Peyer's patch (tissue), 4 donors: Measurements from ENCODE around the gene SERINC4. TPM values are rescaled to one million over a fixed set of nuclear protein-coding genes. Genes with fewer than 3 reads are reported as not detected.
"Not testable (repeated sequence)": the region's sequence is repeated elsewhere in the genome, so short reads cannot be mapped to it uniquely, and the experiment has no call there.

Experiments used
- DNase-seq, 3 donors: peaks; one replicate each; pipeline ENCODE4 v3.0.0-alpha.2; 2017 to 2019
- H3K27ac ChIP-seq, 4 donors: fragments of 200-600 bp; sonication (generic); one replicate each; pipeline ENCODE4 v1.5.1; 2016 to 2019
- H3K27me3 ChIP-seq, 2 donors: fragments of 200-600 bp; sonication (generic); one replicate each; pipeline ENCODE4 v1.5.1; 2019
- H3K36me3 ChIP-seq, 3 donors: fragments of 200-600 bp; sonication (generic); one replicate each; pipeline ENCODE4 v1.5.1; 2016 to 2019
- H3K4me1 ChIP-seq, 4 donors: fragments of 200-600 bp; sonication (generic); one replicate each; pipeline ENCODE4 v1.5.1; 2016 to 2019
- H3K4me3 ChIP-seq, 4 donors: fragments of 200-600 bp; sonication (generic); 1 replicate in 3 of 4; 2 replicates in 1 of 4; pipeline ENCODE4 v1.5.1; 2016 to 2019; ENCODE audit warnings: mild to moderate bottlenecking in 1 of 4
- H3K9me3 ChIP-seq, 4 donors: fragments of 200-600 bp; sonication (generic); one replicate each; pipeline ENCODE4 v1.5.1; 2016 to 2019; ENCODE audit warnings: mild to moderate bottlenecking in 1 of 4
- CTCF ChIP-seq, 6 experiments: fragments of 450-650 bp in 4 of 6; fragments of 200-600 bp in 2 of 6; sonication (generic) in 1 of 6; IDR thresholded peaks; one replicate each; pipeline ENCODE4 v1.5.1; 2017 to 2019; ENCODE audit warnings: antibody characterized with exemption in 6 of 6, mild to moderate bottlenecking in 3 of 6, moderate library complexity in 1 of 6
- POLR2A ChIP-seq, 2 donors: fragments of 450-650 bp; IDR thresholded peaks; one replicate each; pipeline ENCODE4 v1.5.1; 2017; ENCODE audit warnings: antibody characterized with exemption in 2 of 2, mild to moderate bottlenecking in 2 of 2, moderate library complexity in 2 of 2
- total RNA-seq, 4 donors: library from RNA; depleted of rRNA; stranded (reverse); fragments of >200 nt; gene quantifications; one replicate each; pipeline ENCODE4 v1.1.0, GENCODE V29; 2016

SERINC4 gene
- total RNA-seq, 4 donors from 2014 or later = not detected

DNA sequence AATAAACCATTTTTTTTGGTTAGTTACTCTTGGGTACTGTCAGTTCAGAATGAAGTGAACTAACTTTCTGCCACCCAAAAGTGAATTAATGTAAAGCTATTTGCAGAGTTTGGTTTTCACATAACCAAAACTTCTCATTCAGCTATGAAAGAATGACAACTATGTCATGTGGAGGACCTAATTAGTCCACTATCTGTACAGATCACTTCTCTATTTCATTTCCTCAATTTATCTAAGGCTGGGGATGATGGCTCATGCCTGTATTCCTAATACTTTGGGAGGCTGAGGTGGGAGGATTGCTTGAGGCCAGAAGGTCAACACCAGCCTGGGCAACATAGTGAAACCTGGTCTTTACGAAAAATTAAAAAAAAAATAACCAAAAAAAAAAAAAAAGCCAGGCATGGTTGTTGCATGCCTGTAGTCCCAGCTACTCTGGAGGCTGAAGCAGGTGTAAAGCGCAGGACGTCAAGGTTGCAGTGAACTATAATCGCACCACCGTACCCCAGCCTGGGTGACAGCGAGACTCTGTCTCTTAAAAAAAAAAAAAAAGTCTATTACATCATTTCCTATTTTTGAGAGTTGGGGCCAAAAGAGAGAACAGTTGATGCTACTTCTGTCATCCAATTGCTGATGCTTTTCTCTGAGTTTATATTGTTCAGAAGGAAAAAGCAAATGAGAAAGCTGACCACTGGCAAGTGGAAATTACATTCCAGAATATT is 9.1 kb upstream of the SERINC4 start:
- no peak for TF ChIP-seq CTCF (IDR thresholded peaks at IDR 0.05)
- no peaks in the 10 kb centered on the region for H3K27me3 ChIP-seq
- no peak overlapping the region for H3K4me3 ChIP-seq
- DNase-seq = peak in 2 of 3 donors; percentile 45 to 60
- no peaks in the 10 kb centered on the region for H3K4me1 ChIP-seq
- peaks cover 0 to 100% (median 4%) of the 10 kb centered on the region in 3 donors for H3K36me3 ChIP-seq
- H3K9me3 ChIP-seq = no peaks in the 10 kb centered on the region
- peak overlapping the region in 2 of 4 donors; percentile 68 for H3K27ac ChIP-seq

DNA sequence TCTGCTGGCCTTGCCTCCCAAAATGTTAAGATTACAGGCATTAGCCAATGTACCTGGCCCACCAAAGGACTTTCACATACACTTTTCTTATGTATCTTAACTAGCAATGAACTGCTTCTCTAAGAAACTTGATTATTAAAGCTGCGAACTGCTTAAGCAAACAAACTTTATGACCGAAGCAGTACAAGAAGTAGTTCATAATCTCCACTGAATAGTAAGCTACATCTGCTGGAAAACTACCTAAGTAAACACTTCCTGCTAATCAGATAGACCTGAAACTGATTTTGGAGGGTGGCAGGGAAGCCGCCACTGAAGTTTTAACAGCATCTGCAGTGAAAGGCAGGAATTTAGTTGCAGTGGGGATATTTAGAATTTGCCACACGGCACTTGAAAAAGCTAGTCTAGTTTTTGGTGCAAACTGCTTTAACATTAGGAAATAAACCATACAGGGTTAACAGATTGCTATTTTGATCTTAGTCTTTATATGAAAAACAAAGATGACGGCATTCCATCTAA is 8.5 kb upstream of the SERINC4 start:
- no peak for TF ChIP-seq POLR2A (IDR thresholded peaks at IDR 0.05)
- no peak for TF ChIP-seq CTCF (IDR thresholded peaks at IDR 0.05)
- H3K4me1 ChIP-seq = no peaks in the 10 kb centered on the region
- H3K36me3 ChIP-seq = peaks cover 0 to 100% (median 4%) of the 10 kb centered on the region in 3 donors
- H3K27me3 ChIP-seq = no peaks in the 10 kb centered on the region
- H3K9me3 ChIP-seq = no peaks in the 10 kb centered on the region
- no peak for DNase-seq
- H3K27ac ChIP-seq = peak overlapping the region in 2 of 4 donors; percentile 5 to 68
- H3K4me3 ChIP-seq = no peak overlapping the region

DNA sequence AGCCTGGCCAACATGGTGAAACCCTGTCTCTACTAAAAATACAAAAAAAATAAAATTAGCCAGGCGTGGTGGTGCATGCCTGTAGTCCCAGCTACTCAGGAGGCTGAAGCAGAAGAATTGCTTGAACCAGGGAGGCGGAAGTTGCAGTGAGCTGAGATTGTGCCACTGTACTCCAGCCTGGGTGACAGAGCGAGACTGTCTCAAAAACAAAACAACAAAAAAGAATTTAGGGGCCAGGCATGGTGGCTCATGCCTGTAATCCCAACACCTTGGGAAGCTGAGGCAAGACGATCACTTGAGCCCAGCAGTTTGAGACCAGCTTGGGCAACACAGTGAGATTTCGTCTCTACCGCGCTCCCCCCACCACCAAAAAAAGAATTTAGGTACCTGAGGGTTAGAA is 2.7 kb upstream of the SERINC4 start:
- not testable (repeated sequence) for H3K9me3 ChIP-seq, DNase-seq, H3K27me3 ChIP-seq, H3K27ac ChIP-seq, H3K4me3 ChIP-seq
- Histone ChIP-seq H3K36me3 (peaks cover 0 to 57% (median 0%) of the 10 kb centered on the region in 3 donors), H3K4me1 (peaks cover 0 to 33% (median 6%) of the 10 kb centered on the region in 4 donors)

- peaks cover 0 to 41% (median 6%) of the 10 kb centered on the region in 4 donors for H3K4me1 ChIP-seq
- peaks cover 0 to 50% (median 0%) of the 10 kb centered on the region in 3 donors for H3K36me3 ChIP-seq
Measured at GRCh38 chr15:43800286-43801141, 494 bp upstream of the SERINC4 start, which contains the start of gene HYPK. TSS of gene HYPK (plus strand) at chr15:43800599. CDS start at chr15:43800623, 24 bp downstream.

DNA sequence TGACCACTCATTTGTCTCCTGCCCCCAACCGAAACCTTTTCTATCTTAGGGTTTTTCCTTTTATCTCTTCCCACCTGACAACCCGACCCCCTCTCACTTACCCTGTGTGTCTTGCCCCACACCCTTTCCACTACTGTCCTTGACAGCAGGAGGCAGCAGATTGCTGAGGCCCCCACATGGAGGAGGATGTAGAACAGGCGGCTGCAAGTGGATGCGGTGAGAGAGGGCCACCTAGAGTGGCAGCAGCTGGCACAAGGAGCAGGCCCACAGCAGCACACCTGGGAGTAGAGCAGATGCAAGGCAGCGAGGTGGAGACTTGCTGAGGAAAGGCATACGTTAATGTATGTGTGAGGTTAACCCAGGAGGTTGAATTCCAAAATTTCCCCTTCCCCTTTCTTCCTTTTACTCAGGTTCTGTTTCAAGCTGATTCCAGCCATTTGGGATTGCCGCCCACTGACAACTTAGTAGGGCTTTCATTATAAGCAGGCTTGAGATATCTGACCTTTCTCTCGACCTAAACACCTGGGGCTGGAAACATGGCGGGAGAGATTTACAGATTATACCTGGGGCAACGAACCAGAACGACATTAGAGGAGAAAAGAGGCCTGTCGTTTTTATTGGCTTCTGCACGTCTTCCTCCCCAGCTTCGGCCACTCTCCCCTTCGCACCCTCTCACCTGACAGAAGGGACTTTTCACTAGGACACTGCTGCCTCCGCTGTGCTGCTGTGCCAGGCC is 643 bp downstream of the SERINC4 start:
- Histone ChIP-seq H3K4me1 (peaks cover 3 to 52% (median 6%) of the 10 kb centered on the region in 4 donors), H3K27me3 (no peaks in the 10 kb centered on the region), H3K27ac (peak overlapping the region; percentile 77 to 96 (median 83)), H3K4me3 (no peak overlapping the region), H3K9me3 (no peaks in the 10 kb centered on the region), H3K36me3 (peaks cover 0 to 49% (median 0%) of the 10 kb centered on the region in 3 donors)
- TF ChIP-seq POLR2A (IDR thresholded peaks at IDR 0.05) (no peak), CTCF (IDR thresholded peaks at IDR 0.05) (no peak)
- DNase-seq = no peak

More at GRCh38 chr15:43800286-43801141, 494 bp upstream of the SERINC4 start, which contains the start of gene HYPK:
- Histone ChIP-seq H3K27me3 (no peaks in the 10 kb centered on the region), H3K27ac (peak within 1 kb of the TSS; percentile 77 to 96 (median 83)), H3K9me3 (no peaks in the 10 kb centered on the region), H3K4me3 (peak within 1 kb of the TSS; percentile 59 to 82 (median 77))
- TF ChIP-seq CTCF (IDR thresholded peaks at IDR 0.05) = no peak
- TF ChIP-seq POLR2A (IDR thresholded peaks at IDR 0.05) = peak; percentile 44 to 63
- peak; percentile 93 to 97 (median 94) for DNase-seq
